AG04449 (cell line): Measurements from ENCODE around the gene TSPO.

Experiments used
- CTCF ChIA-PET: fragments of 350-600 bp; formaldehyde crosslinking; extraction: SDS; loops from one replicate; lab custom pipeline; 2021; ENCODE audit warnings: antibody characterized with exemption; lab: Yijun Ruan, JAX
- POLR2A ChIA-PET: fragments of 400-600, 350-600 bp; formaldehyde crosslinking; extraction: SDS; loops from one replicate; lab custom pipeline; 2020; ENCODE audit warnings: antibody characterized with exemption, inconsistent platforms; lab: Yijun Ruan, JAX
- DNase-seq: peaks from one replicate; pipeline ENCODE4 v3.0.0-alpha.2; 2010; ENCODE audit warnings: low read depth, low spot score
- H3K4me3 ChIP-seq: 2 replicates; pipeline ENCODE4 v1.5.1; 2011; ENCODE audit warnings: low read depth, mild to moderate bottlenecking, control low read depth, low read length
- TF ChIP-seq, protein P1 (sequence below): IDR thresholded peaks from one replicate; pipeline ENCODE4 v1.5.1; 2011; ENCODE audit warnings: mild to moderate bottlenecking, moderate library complexity, low read length, control low read depth, inconsistent platforms; ENCODE audit not compliant: insufficient read depth; ENCODE audit errors: missing control alignments

The TSPO gene

DNA sequence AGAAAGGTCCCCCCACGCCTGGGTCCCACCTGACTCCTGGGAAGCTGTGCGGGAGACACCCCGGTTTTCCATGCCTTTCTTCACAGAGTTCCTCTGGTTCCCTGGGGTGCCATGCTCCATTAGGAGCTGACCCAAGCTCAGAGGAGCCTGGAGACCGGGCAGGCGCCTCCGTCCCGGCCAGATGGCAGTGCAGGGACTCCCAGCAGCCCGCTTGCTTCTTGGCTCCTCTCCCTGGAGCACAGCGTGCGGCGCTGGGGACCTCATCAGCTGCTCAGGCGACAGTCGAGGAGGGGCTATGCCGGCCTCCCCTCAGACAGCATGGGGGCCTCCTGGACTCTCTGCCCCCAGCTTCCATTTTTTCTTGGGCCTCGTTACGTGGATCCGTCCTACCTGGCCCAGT is 48.7 kb downstream of the TSPO start:
- CTCF ChIA-PET = interaction anchor here (2.2 kb wide), 1 partner anchor 12 kb away, joined by 8 read pairs; no protein-coding TSS in a partner anchor
- H3K4me3 ChIP-seq = no peak overlapping the region
- POLR2A ChIA-PET = no interaction called here
- TF ChIP-seq, protein P1, sequence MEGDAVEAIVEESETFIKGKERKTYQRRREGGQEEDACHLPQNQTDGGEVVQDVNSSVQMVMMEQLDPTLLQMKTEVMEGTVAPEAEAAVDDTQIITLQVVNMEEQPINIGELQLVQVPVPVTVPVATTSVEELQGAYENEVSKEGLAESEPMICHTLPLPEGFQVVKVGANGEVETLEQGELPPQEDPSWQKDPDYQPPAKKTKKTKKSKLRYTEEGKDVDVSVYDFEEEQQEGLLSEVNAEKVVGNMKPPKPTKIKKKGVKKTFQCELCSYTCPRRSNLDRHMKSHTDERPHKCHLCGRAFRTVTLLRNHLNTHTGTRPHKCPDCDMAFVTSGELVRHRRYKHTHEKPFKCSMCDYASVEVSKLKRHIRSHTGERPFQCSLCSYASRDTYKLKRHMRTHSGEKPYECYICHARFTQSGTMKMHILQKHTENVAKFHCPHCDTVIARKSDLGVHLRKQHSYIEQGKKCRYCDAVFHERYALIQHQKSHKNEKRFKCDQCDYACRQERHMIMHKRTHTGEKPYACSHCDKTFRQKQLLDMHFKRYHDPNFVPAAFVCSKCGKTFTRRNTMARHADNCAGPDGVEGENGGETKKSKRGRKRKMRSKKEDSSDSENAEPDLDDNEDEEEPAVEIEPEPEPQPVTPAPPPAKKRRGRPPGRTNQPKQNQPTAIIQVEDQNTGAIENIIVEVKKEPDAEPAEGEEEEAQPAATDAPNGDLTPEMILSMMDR = no peak
- no peak for DNase-seq

DNA sequence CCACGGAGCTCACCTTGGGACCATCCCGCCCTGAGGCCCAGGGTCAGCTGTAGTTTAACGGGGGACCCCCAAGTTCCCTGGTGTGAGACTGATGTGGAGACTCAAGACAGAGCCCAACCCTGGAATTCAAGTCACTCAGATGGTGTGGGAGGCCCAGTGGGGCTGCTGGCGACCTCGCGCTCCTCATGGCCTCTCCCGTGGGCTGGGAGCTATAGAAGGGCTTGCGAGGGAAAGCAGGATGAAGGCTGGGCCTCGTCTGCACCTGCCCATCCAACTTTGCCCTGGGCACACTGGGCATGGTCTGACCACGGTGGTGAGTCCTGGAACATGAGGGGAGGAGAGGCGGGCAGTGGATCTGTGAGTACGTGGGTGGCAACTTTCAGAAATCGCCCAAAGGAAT is 49.2 kb downstream of the TSPO start:
- no peak for DNase-seq
- H3K4me3 ChIP-seq = no peak overlapping the region
- POLR2A ChIA-PET = no interaction called here
- CTCF ChIA-PET = interaction anchor here (2.2 kb wide), 1 partner anchor 13 kb away, joined by 8 read pairs; no protein-coding TSS in a partner anchor
- TF ChIP-seq, protein P1 = no peak

DNA sequence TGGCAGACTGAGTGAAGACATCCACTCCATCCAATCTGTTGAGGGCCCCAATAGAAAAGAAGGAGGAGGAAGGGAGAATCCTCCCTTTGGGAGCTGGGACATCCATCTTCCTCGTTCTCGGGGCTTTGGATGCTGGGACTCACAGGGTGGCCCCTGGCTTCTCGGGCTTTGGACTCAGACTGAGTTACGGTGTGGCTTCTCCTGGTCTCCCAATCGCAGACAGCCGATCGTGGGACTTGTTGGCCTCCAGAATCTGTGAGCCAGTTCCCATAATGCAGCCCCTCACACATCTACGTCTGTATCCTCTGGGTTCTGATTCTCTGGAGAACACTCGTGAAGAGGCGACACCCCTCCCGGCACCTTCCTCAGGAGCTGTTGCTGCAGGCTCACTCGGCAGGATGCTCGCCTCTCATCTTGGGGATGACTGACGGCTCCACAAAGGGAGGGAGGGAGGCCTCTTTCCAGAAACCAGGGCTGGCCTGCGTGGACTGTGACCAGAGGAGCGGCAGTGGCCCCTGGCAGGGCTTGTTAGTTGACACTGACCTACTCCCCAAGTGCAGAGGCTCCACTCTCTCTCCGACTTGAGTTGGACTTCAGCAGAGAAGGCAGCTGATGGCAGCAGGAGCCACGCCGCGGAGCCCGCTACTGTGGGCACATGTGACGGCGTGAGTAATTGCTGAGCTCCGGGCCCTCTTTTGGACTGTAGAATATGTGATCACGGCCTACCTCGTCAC is 50.3 kb downstream of the TSPO start:
- H3K4me3 ChIP-seq = no peak overlapping the region
- ChIA-PET POLR2A (no interaction called here), CTCF (interaction anchor here (2.0 to 2.2 kb wide), 2 partner anchors 14 kb away, joined by 6 to 8 read pairs; no protein-coding TSS in a partner anchor)
- TF ChIP-seq, protein P1 = no peak
- no peak for DNase-seq

- DNase-seq = no peak
- ChIA-PET CTCF (interaction anchor here (2.0 kb wide), 1 partner anchor 14 kb away, joined by 6 read pairs; no protein-coding TSS in a partner anchor), POLR2A (no interaction called here)
- TF ChIP-seq, protein P1 = no peak
- no peak overlapping the region for H3K4me3 ChIP-seq
These were observed 51.0 kb downstream of the TSPO start for GRCh38 chr22:43202326-43202725.

DNA sequence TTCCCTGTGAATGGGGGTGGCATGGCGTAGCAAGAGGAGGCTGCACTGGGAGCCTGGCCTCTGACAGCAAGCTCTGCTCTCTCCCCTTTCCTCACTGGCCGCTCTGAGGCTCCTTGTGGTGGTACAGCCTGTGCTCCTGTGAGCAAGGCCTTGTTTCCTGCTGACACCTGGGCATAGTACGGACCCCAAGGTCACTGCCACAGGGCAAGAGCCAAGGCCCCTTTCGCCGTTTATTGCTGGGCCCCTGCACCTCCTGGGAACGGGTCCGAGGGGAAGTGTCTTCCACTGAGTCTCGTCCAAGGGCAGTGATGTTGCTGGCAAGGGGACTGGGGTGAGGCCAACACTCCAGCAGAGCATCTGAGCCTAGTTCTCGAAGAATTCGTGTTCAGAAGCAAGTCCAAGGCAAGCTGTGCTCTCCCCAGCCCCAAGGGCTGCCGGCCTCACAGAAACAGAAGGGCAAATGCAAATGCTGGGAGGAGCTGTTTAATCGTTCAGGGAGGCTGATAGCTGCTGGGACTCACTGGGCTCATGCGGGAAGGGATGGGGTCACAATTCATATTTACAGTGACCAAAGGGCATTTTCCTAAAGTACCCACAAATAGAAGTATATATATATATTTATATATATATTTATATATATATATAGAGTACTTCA is 51.5 kb downstream of the TSPO start:
- POLR2A ChIA-PET = no interaction called here
- DNase-seq = no peak
- TF ChIP-seq, protein P1 = no peak
- no peak overlapping the region for H3K4me3 ChIP-seq
- CTCF ChIA-PET = interaction anchor here (2.0 to 2.3 kb wide), 2 partner anchors 15 to 29 kb away, joined by 6 to 8 read pairs; no protein-coding TSS in a partner anchor

- H3K4me3 ChIP-seq = no peak overlapping the region
- TF ChIP-seq, protein P1 = no peak
- ChIA-PET CTCF (interaction anchor here (2.0 to 2.3 kb wide), 2 partner anchors 16 to 28 kb away, joined by 6 to 8 read pairs; no protein-coding TSS in a partner anchor), POLR2A (no interaction called here)
- DNase-seq = no peak
These were observed 52.2 kb downstream of the TSPO start for GRCh38 chr22:43203471-43203981.
